Mucosa of descending colon (tissue), 3 donors: ENCODE measurements around the gene F2. TPM values are rescaled to one million over a fixed set of nuclear protein-coding genes. Genes with fewer than 3 reads are reported as not detected.
"Not testable (repeated sequence)": the region's sequence is repeated elsewhere in the genome, so short reads cannot be mapped to it uniquely, and the experiment has no call there.

Experiments used
- ATAC-seq: fragments of 200-7000 bp; cut with Tn5 transposase; one replicate; pipeline ENCODE4 v1.9.1; 2020; ENCODE audit warnings: mild to moderate bottlenecking, moderate library complexity
- DNase-seq, 3 donors: peaks; one replicate each; pipeline ENCODE4 v3.0.0-alpha.2; 2020
- H3K36me3 ChIP-seq: fragments of 200-600 bp; one replicate; pipeline ENCODE4 v1.8.0; 2021; ENCODE audit warnings: low read depth, mild to moderate bottlenecking
- H3K4me1 ChIP-seq: fragments of 200-600 bp; one replicate; pipeline ENCODE4 v1.8.0; 2021; ENCODE audit warnings: low read depth, mild to moderate bottlenecking
- H3K4me3 ChIP-seq: fragments of 200-600 bp; one replicate; pipeline ENCODE4 v1.8.0; 2021; ENCODE audit warnings: mild to moderate bottlenecking
- H3K9me3 ChIP-seq: fragments of 200-600 bp; one replicate; pipeline ENCODE4 v1.8.0; 2021; ENCODE audit warnings: mild to moderate bottlenecking
- CTCF ChIP-seq: fragments of 200-600 bp; IDR thresholded peaks from one replicate; pipeline ENCODE4 v1.8.0; 2022; ENCODE audit warnings: antibody characterized with exemption, mild to moderate bottlenecking
- intact Hi-C, 2 donors: fragments of 100-400 bp; cut with DNase I in 1 of 2; cut with micrococcal nuclease in 1 of 2; formaldehyde crosslinking; loops; one replicate each; pipeline versions ENCODE4 v1.11.0 to v1.11.1; 2022; cut with DNase I, micrococcal nuclease
- long read RNA-seq, 2 donors: library from polyadenylated mRNA; unstranded; transcript quantifications; one replicate each; pipeline ENCODE4 v2.0.0, GENCODE V29; 2019 to 2021
- total RNA-seq, 3 donors: library from RNA; stranded (reverse); fragmentation: NEBNext Ultra II Directional in 2 of 3; extraction: Animal tissue kit (Norgen Biotek cat#: 25700) in 2 of 3; gene quantifications; one replicate each; pipeline versions ENCODE4 v1.2.1 to v1.2.4, GENCODE V29; 2021 to 2023
- donor health status: DM: no; HTN: no; CAD: no; lungs with moderate emphysema.
- donor health status: DM: no; HTN: no; CAD: no.
- donor health status: DM: no; HTN: yes; CAD: no.

F2 gene
- under 1 TPM in 1 of 3 donors, not detected in 2; 0.19 TPM for total RNA-seq
- long read RNA-seq, donor 1, result 0 reads
- long read RNA-seq, donor 2, result 0 reads

GRCh38 chr11:46719048-46719542 is at the start of gene F2:
F2 (plus strand) TSS chr11:46719213; CDS start chr11:46719236, 23 bp downstream.
- no peak for TF ChIP-seq CTCF
- DNase-seq, result no peak
- no peaks in the 10 kb centered on the region for H3K9me3 ChIP-seq
- no peaks in the 10 kb centered on the region for H3K36me3 ChIP-seq
- no peak within 1 kb of the TSS for H3K4me3 ChIP-seq
- intact Hi-C loops, result no loop called here
- peak; percentile 7 for ATAC-seq
- H3K4me1 ChIP-seq, result peaks cover 7% of the 10 kb centered on the region

- DNase-seq, result no peak
- peak; percentile 15 for ATAC-seq
- Histone ChIP-seq H3K36me3 (peaks cover 11% of the 10 kb centered on the region), H3K4me1 (peaks cover 9% of the 10 kb centered on the region), H3K9me3 (no peaks in the 10 kb centered on the region), H3K4me3 (no peak overlapping the region)
- TF ChIP-seq CTCF, result no peak
- intact Hi-C loops, result no loop called here
Measured at GRCh38 chr11:46669711-46670139, 49.3 kb upstream of the F2 start.

- peaks cover 17% of the 10 kb centered on the region for H3K4me1 ChIP-seq
- H3K4me3 ChIP-seq, H3K36me3 ChIP-seq, ATAC-seq, DNase-seq, H3K9me3 ChIP-seq, intact Hi-C loops: not testable (repeated sequence)
Measured at GRCh38 chr11:46670521-46670920, 48.5 kb upstream of the F2 start.

GRCh38 chr11:46671958-46672315 is 47.1 kb upstream of the F2 start:
- Histone ChIP-seq H3K4me1 (peaks cover 24% of the 10 kb centered on the region), H3K9me3 (no peaks in the 10 kb centered on the region), H3K36me3 (peaks cover 5% of the 10 kb centered on the region), H3K4me3 (no peak overlapping the region)
- intact Hi-C loops, result no loop called here
- no peak for DNase-seq
- no peak for TF ChIP-seq CTCF
- ATAC-seq, result no peak

GRCh38 chr11:46672381-46672839 is 46.6 kb upstream of the F2 start:
- H3K4me1 ChIP-seq, result peaks cover 24% of the 10 kb centered on the region
- no peak for DNase-seq
- peaks cover 5% of the 10 kb centered on the region for H3K36me3 ChIP-seq

More at GRCh38 chr11:46672381-46672839, 46.6 kb upstream of the F2 start:
- no peak for TF ChIP-seq CTCF
- H3K9me3 ChIP-seq, result no peaks in the 10 kb centered on the region
- ATAC-seq, result no peak
- H3K4me3 ChIP-seq, result no peak overlapping the region
- intact Hi-C loops, result no loop called here
